22Rv1 (cell line): ENCODE measurements around the gene MTHFD1.

ENCODE experiments used
- CTCF ChIP-seq: fragments of 450-650 bp; IDR thresholded peaks from 2 replicates; pipeline ENCODE4 v1.5.1; 2017; ENCODE audit warnings: mild to moderate bottlenecking
- ZFX ChIP-seq: fragments of 450-650 bp; IDR thresholded peaks from 2 replicates; pipeline ENCODE4 v1.6.1; 2017; ENCODE audit warnings: antibody characterized with exemption, borderline replicate concordance

GRCh38 chr14:64421166-64421565, 33.0 kb downstream of the MTHFD1 start:
- TF ChIP-seq CTCF (no peak), ZFX (no peak)
